Measurements from ENCODE around the gene RIPOR2. TPM values are rescaled to one million over a fixed set of nuclear protein-coding genes. Genes with fewer than 3 reads are reported as not detected.

The RIPOR2 gene
- polyA plus RNA-seq, 4 donors: 7.3 to 16.8 (median 7.5) TPM

- DNase-seq (ENCODE audit: low read depth in 4 of 4, low spot score in 3 of 4): no peak
Measured at GRCh38 chr6:24907919-24908649, 27.7 kb downstream of the RIPOR2 start.

GRCh38 chr6:24906314-24906713, 29.4 kb downstream of the RIPOR2 start:
- no peak for DNase-seq (ENCODE audit: low read depth in 4 of 4, low spot score in 3 of 4)

- DNase-seq (ENCODE audit: low read depth in 4 of 4, low spot score in 3 of 4): no peak
Measured at GRCh38 chr6:24905483-24905882, 30.3 kb downstream of the RIPOR2 start.

GRCh38 chr6:24903681-24904080, 32.1 kb downstream of the RIPOR2 start:
- DNase-seq (ENCODE audit: low read depth in 4 of 4, low spot score in 3 of 4): no peak

- no peak for DNase-seq (ENCODE audit: low read depth in 4 of 4, low spot score in 3 of 4)
Measured at GRCh38 chr6:24902782-24903181, 33.0 kb downstream of the RIPOR2 start.

GRCh38 chr6:24901698-24902328, 33.9 kb downstream of the RIPOR2 start:
- no peak for DNase-seq (ENCODE audit: low read depth in 4 of 4, low spot score in 3 of 4)

- no peak for DNase-seq (ENCODE audit: low read depth in 4 of 4, low spot score in 3 of 4)
Measured at GRCh38 chr6:24900917-24901697, 34.7 kb downstream of the RIPOR2 start.

- DNase-seq (ENCODE audit: low read depth in 4 of 4, low spot score in 3 of 4): no peak
Measured at GRCh38 chr6:24899997-24900325, 35.8 kb downstream of the RIPOR2 start.

GRCh38 chr6:24899136-24899996, 36.4 kb downstream of the RIPOR2 start:
- no peak for DNase-seq (ENCODE audit: low read depth in 4 of 4, low spot score in 3 of 4)

GRCh38 chr6:24898676-24899075, 37.1 kb downstream of the RIPOR2 start:
- no peak for DNase-seq (ENCODE audit: low read depth in 4 of 4, low spot score in 3 of 4)

GRCh38 chr6:24897186-24897585, 38.6 kb downstream of the RIPOR2 start:
- DNase-seq (ENCODE audit: low read depth in 4 of 4, low spot score in 3 of 4): no peak

GRCh38 chr6:24893342-24893850, 42.4 kb downstream of the RIPOR2 start:
- no peak for DNase-seq (ENCODE audit: low read depth in 4 of 4, low spot score in 3 of 4)

- DNase-seq (ENCODE audit: low read depth in 4 of 4, low spot score in 3 of 4): no peak
Measured at GRCh38 chr6:24891004-24891403, 44.8 kb downstream of the RIPOR2 start.

GRCh38 chr6:24890471-24890870, 45.3 kb downstream of the RIPOR2 start:
- DNase-seq (ENCODE audit: low read depth in 4 of 4, low spot score in 3 of 4): no peak

GRCh38 chr6:24888715-24889370, 46.9 kb downstream of the RIPOR2 start:
- no peak for DNase-seq (ENCODE audit: low read depth in 4 of 4, low spot score in 3 of 4)

- DNase-seq (ENCODE audit: low read depth in 4 of 4, low spot score in 3 of 4): no peak
Measured at GRCh38 chr6:24887545-24888140, 48.1 kb downstream of the RIPOR2 start.

GRCh38 chr6:24883618-24884017, 52.1 kb downstream of the RIPOR2 start:
- DNase-seq (ENCODE audit: low read depth in 4 of 4, low spot score in 3 of 4): no peak

GRCh38 chr6:24882835-24883555, 52.8 kb downstream of the RIPOR2 start:
- DNase-seq (ENCODE audit: low read depth in 4 of 4, low spot score in 3 of 4): no peak

- DNase-seq (ENCODE audit: low read depth in 4 of 4, low spot score in 3 of 4): no peak
Measured at GRCh38 chr6:24882295-24882694, 53.5 kb downstream of the RIPOR2 start.
